PFSK-1 (cell line): ENCODE results near the gene TBXAS1.

Source experiments
- FOXP2 ChIP-seq: optimal IDR thresholded peaks from 2 replicates; pipeline ENCODE3; 2011; ENCODE audit warnings: borderline replicate concordance, control low read depth, inconsistent platforms; ENCODE audit not compliant: insufficient read depth; ENCODE audit errors: extremely low read length, extremely low read depth
- POLR2AphosphoS5 ChIP-seq: IDR thresholded peaks from 2 replicates; pipeline ENCODE4 v1.6.1; 2012; ENCODE audit warnings: low read depth, mild to moderate bottlenecking, control low read depth, low read length, moderate library complexity
- SIN3A ChIP-seq: IDR thresholded peaks from 2 replicates; pipeline ENCODE4 v1.6.1; 2012; ENCODE audit warnings: mild to moderate bottlenecking, low read length, moderate library complexity, borderline replicate concordance; ENCODE audit not compliant: insufficient read depth
- TAF1 ChIP-seq: IDR thresholded peaks from 2 replicates; pipeline ENCODE4 v1.6.1; 2012; ENCODE audit warnings: low read length, control low read depth, borderline replicate concordance; ENCODE audit not compliant: insufficient read depth
- TF ChIP-seq, protein P1 (sequence below), 2 experiments: IDR thresholded peaks; 2 replicates each; pipeline versions ENCODE4 v1.6.1 to v1.8.0; 2011 to 2012; ENCODE audit warnings: low read depth in 2 of 2, low read length in 2 of 2, control low read depth in 1 of 2, inconsistent platforms in 1 of 2, mild to moderate bottlenecking in 1 of 2, moderate library complexity in 1 of 2; ENCODE audit not compliant: insufficient read depth in 1 of 2

TBXAS1 gene

DNA sequence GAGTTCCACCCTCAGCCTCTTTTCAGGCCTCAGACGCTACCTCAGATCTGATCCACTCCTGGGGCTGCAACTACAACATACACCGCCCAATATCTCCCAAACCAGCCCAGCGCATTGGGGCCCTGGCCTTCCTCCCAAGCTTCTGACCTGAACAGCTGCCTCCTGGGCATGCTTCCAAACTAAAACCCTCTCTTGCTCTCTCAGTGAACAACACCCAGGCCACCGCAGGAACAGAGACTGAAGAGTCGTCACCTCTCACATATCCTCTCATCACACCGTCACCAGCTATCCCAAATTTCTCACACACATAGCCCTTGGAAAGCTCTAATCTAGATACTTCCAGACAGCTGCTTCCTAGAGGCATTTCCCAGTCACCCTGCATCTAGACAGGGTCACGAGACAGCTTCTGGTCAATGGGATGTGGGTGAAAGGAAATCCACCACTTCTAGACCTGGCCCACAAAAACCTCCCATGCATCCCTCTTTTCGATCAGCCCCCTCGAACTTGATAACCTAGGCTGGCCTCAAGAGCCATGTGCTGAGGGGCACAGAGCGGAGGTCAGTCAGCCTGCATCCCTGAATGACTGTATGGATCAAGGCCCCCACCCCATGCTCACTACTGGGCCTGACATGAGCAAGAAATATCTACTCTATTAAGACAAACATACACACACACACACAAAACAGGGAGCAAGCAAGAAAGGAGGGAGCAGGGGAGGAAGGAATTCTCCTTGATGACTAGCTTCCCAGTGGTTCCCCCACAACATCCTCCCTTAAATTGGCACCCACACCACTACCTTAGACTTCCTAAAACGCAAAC is 231.9 kb downstream of the TBXAS1 start:
- no peak for TF ChIP-seq TAF1
- no peak for TF ChIP-seq POLR2AphosphoS5
- TF ChIP-seq SIN3A: no peak
- TF ChIP-seq, protein P1, sequence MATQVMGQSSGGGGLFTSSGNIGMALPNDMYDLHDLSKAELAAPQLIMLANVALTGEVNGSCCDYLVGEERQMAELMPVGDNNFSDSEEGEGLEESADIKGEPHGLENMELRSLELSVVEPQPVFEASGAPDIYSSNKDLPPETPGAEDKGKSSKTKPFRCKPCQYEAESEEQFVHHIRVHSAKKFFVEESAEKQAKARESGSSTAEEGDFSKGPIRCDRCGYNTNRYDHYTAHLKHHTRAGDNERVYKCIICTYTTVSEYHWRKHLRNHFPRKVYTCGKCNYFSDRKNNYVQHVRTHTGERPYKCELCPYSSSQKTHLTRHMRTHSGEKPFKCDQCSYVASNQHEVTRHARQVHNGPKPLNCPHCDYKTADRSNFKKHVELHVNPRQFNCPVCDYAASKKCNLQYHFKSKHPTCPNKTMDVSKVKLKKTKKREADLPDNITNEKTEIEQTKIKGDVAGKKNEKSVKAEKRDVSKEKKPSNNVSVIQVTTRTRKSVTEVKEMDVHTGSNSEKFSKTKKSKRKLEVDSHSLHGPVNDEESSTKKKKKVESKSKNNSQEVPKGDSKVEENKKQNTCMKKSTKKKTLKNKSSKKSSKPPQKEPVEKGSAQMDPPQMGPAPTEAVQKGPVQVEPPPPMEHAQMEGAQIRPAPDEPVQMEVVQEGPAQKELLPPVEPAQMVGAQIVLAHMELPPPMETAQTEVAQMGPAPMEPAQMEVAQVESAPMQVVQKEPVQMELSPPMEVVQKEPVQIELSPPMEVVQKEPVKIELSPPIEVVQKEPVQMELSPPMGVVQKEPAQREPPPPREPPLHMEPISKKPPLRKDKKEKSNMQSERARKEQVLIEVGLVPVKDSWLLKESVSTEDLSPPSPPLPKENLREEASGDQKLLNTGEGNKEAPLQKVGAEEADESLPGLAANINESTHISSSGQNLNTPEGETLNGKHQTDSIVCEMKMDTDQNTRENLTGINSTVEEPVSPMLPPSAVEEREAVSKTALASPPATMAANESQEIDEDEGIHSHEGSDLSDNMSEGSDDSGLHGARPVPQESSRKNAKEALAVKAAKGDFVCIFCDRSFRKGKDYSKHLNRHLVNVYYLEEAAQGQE (IDR thresholded peaks at IDR 0.05; ENCODE audit: insufficient read depth in 1 of 2, low read depth in 2 of 2, low read length in 2 of 2): no peak
- TF ChIP-seq FOXP2: no peak

DNA sequence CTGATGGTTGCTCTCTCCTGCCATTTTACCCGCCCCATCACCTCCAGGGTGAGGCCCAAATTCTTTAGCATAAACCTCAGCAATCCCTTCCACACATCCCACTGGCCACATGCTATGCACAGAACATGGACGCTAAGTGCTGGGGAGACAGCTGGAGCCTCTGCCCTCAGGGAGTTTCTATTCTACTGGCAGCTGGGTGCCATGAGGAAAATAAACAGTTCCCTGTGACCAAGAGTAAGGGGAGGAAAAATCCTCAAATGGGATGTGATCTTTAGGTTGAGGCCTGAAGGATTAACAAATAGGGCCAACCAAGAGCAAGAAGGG is 232.5 kb downstream of the TBXAS1 start:
- no peak for TF ChIP-seq POLR2AphosphoS5

DNA sequence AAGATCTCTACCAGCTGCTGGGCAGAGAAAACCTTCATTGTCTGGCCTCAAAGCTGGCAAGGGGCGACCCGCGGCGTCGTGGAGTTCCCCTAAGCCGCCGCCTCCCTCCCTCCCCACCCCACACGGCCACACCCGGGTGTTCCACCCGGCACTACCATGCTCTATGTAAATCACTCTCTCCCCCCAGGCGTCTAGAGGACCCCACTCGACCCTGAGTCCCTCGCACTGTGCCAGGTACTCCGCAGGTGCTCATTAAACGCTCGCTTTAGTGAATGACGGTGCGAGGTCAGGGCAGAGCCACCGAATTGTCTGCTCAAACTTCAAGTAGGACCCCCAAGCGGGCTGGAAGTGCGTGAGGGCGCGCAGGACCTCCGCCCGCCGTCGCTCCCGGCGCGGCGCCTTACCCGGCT is 233.1 kb downstream of the TBXAS1 start:
- TF ChIP-seq POLR2AphosphoS5 (no peak), TAF1 (no peak), SIN3A (no peak), FOXP2 (no peak)
- TF ChIP-seq, protein P1 (IDR thresholded peaks at IDR 0.05; ENCODE audit: insufficient read depth in 1 of 2, low read depth in 2 of 2, low read length in 2 of 2): no peak

DNA sequence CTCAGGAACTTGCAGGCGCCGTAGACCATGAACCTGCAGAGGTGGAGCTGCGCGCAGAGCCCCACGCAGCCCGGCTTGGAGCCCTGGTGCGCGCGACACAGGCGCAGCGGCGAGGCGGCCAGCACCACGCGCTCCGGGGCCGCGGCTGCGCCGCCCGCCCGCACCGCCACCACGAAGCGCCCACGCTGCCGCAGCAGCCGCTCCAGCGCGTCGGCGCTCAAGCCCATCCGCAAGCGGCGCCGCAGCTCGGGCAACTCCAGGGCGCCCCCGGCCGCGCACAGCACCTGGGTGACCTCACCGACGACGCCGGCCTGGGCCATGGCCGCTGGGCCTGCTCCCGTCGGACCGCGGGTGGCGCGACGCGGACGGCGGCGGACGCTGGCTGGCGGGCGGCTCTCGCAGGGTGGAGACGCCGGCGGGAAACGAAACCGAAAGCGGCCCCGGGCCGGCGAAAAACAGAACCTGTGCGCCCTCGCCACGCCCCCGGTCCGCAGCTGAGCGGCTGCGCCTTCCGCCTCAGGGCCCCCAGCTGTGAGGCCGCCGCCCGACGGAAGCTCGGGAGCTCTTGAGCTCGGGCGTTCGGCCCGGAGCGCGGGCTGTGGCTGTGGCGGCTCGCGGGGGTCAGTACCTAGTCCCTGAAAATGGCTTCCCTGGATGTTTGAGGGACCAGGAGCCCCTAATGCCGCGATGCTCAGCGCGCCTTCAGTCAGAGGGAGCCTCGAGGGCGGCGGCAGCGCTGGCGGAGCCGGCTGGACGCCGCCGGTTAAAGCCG is 233.7 kb downstream of the TBXAS1 start, which contains the start of gene PARP12:
PARP12 (minus strand) TSS at position 424 of the 772 bp plus-strand sequence; CDS start at position 320, 104 bp downstream.
- TF ChIP-seq FOXP2 (peak; percentile 27), POLR2AphosphoS5 (no peak), TAF1 (no peak)

DNA sequence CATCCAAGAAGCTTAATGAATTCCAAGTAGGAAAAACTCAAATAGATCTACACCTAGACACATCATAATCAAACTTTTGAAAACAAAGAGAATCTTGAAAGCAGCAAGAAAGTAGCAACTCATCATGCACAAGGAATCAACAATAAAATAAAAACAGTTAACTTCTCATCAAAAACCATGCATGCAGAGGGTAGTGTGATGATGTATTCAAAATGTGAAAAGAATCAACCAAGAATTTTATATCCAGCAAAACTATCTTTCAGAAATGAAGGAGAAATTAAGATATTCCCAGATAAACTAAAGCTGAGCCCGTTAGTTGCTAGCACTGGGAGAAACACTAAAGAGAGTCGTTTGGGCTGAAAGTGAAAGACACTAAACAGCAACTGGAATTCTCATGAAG is 238.0 kb downstream of the TBXAS1 start:
- TF ChIP-seq SIN3A: no peak

DNA sequence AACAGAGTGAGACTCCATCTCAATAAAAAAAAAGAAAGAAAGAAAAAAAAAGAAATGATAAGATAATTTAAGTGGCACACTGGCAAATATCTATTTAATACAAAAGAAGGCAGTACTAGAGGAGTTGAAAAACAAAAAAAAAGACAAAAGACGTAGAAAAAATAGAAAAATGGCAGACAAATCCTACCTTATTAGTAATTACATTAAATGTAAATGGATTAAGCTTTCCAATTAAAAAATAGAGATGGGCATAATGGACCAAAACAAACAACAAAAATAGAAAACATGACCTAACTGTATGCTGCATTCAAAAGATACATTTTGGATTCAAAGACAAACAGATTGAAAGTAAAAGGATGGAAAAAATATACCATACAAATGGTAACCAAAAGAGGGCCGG is 239.0 kb downstream of the TBXAS1 start:
- TF ChIP-seq FOXP2 (no peak), TAF1 (no peak), POLR2AphosphoS5 (no peak), SIN3A (no peak)
- TF ChIP-seq, protein P1 (IDR thresholded peaks at IDR 0.05; ENCODE audit: insufficient read depth in 1 of 2, low read depth in 2 of 2, low read length in 2 of 2): no peak
